Measurements from ENCODE around the gene NEK4.
"Not testable (repeated sequence)": the region's sequence is repeated elsewhere in the genome, so short reads cannot be mapped to it uniquely, and the experiment has no call there.

NEK4 gene

DNA sequence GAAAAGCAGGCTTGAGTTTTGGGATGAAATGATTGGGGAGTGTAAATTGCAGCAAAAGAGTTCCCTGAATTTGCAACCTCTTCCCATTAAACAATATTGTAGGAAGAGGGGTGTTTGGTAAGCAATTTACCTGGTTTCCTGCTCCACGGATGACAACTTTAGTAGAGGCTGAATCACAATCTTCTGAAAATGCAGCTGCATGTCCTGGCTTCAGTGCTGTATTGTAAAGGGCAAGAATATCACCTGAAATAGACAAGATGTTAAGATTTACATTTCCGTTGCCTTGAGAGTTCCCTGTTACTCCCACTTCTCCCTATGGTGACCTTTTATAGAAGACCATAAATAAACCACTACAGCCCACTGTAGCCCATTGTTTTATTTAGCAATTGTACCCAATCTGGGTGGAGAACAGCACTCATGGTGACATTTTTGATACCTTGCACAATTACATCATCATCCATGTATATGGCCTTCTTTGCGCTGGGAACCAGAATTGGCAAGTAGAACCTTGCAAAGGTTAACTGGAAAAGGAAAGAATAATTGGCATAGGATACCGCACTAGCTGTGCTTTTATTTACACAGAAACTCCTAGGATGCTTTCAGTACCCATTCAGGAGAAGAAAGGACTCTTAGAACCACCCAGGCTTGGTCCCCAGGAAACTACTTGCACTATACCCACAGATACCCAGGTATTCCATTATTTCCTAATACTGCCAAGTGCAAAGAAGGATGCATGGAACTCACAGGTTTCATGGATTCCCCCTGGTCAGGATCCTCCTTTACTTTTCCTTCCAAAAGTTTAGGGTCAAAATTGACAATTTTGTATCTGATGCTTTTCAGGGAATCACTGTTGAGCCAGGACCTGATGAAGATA is 74.7 kb downstream of the NEK4 start:
- DNase-seq, result no peak

DNA sequence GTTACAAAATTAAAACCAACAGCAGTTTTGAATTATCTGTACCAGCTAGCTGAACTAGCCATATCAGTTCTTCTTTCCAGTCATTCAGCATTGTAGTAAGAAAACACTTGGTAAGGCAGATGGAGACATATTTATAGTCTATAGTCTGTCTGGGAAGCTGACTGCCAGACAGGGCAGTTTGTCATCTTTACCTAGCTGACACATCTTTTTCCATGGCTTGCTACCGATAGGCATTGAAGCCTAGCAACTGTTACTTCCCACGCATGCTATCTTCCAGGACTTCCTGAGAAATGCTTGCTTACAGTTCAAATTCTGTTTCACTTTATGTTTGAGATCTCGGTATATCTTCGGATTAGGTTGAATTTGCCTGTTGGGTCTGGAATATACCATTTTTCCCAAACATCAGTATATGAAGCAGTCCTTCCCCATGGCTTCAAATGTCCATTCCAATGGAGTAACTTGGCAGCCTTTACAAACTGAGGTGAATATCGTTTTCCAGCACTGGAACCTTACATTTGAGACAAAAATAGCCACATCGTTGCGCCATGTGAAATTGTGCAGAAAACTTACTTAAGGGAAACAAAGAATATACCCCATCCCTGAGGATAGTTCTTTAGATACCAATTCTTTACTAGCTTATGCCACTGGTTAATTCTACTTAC is 76.1 kb downstream of the NEK4 start:
- no peak for DNase-seq

DNA sequence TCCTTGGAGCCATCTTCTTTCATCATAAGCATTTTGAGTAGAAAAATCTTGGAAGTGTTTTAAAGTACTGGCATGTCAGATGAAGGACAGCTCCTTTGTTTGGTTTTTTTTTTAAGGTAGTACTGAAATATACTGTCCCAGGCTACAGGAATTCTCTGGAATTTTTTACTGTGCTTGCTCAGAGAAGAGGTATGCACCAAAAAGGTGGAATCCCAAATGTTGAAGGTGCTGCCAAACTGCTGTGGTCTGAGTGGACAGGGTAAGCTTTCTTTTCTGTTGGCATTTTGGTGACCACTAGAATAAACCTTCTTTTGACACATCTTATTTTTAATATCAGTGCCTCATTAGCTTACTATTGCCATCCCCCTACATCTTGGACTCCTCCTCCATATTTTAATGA is 77.7 kb downstream of the NEK4 start:
- DNase-seq, result no peak

DNA sequence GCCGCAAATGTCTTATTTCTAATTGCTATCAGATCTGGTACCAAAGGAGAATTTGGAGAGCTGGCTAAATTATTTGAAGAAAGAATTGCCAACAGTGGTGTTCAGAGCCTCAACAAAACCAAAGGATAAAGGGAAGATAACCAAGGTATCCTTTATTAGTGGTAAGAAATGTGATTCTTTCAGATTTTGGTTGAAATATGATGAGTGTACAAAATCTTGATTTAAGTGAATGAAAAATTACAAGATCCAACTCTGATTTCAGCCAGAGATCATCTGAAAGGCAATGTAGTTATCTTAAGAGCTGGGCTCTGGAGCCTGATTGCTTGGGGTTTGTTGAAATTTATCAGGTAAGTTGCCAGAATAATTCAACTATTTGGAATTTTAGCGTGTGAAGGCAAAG is 80.2 kb downstream of the NEK4 start:
- DNase-seq, result no peak

DNA sequence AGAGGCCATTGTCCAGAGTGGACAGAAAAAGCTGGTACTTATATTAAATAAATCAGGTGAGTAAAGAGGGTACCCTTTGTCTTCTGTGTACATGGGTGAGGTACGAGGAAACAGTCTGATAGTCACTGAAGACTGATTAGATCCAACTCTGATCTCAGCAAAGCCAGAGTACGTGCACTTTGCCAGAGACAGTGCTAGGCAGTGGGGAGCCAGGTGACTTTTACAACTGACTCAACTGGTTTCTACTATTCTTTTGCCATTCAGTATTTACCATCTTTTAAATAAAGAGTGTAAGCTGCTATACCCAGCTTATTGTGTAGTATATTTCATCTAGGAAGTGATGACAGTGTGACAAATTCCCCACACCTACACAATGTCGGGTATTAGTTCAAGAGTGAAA is 81.6 kb downstream of the NEK4 start:
- DNase-seq, result no peak

DNA sequence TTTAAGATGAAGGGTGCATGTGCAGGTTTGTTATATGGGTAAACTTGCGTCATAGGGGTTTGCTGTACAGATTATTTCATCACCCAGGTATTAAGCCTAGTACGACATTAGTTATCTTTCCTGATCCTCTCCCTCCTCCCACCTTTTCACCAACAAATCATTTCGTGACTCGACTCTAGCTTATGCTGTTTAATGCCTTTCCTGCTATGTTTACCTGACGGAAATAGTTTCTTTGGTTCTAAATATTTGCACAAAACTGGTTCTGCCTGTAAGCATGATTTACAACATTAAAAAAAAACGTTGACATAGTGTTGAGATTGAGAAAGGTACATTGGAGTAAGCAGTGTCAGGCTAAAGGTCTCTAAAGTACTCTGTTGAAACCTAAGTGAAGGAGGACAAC is 82.5 kb downstream of the NEK4 start:
- no peak for DNase-seq

DNA sequence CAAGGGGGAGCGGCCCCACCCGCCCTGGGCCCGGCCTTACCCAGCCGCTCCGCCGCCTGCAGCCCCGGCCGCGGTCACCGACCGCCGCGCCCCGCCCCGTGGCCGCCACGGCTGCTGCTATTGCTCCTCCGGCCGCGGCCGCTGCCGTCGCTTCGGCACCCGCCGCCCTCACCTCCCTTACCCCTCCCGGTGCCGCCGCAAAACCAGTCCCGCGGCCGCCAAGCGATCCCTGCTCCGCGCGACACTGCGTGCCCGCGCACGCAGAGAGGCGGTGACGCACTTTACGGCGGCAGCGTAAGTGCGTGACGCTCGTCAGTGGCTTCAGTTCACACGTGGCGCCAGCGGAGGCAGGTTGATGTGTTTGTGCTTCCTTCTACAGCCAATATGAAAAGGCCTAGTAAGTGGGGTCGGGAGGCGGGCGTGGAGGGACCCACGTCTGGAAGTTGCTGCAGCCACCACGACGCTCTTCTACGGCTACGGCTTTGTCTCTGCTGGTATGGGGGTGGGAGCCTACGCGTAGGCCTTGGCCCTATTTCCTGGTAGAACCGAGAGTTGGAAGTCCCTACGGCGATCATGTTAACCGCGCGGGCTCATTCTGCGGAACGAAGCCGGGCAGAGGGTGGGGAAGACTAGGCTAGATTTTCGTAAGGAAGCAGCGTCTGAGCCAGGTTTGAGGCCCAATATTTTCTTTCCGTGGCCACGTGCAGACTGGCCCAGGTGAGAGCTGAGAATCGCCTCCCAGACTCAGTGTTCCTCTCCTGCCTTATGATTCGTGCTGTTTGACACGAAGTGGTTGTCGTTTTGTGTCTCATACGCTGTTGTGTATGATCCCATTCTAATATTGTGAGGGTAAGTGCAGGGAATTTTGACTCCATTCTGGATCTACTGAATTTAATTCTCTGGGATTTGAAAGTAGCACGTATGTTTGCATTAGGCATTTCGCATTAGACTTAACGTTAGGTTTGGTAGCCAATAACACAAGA is 84.7 kb downstream of the NEK4 start, which contains the start of the genes GNL3 and PBRM1:
Gene GNL3, plus strand, starts transcription at position 324 of the 983 bp plus-strand sequence. Its CDS starts 61 bp downstream, at position 385.
Gene PBRM1, minus strand, starts transcription at position 205 of the 983 bp plus-strand sequence.
- peak; percentile 79 for DNase-seq

DNA sequence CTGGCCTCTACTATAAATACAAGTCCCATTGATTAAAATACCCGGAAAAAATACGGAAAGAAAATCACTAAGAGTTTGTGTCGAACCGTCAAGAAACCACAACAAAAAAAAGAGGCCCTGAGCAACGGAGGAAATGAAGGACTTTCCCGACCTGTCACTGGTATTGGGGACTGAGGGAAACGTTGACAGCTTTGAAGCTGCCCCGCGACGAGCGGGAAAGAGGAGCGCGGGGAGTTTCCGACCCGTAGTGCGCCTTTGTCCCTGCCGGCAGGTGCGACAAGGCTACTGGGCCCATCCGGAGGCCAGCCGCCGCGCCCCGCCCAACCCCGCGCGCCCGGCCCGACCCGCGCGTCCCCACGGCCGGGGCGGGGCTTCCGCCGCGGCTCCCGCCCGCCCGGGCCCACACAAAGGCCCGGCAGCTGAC is 85.4 kb downstream of the NEK4 start:
- peak; percentile 68 for DNase-seq

DNA sequence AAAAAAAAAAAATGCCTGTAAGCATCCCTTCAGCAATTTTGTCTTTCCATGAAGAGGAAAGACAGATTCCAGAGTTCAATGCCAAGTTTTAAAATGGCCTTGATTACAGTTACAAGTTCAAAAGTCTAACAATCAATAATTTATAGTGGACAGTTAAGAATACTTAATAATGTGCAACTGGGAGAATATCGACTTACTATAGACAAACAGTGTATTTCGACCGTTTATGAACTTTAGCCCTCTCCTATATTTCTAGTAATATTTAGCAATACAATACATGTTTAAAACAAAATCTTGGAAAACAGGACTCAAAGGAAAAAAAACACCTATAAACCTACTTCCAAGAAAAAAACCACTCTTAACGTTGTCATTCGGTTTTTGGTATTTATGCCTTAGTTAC is 86.6 kb downstream of the NEK4 start:
- no peak for DNase-seq

DNA sequence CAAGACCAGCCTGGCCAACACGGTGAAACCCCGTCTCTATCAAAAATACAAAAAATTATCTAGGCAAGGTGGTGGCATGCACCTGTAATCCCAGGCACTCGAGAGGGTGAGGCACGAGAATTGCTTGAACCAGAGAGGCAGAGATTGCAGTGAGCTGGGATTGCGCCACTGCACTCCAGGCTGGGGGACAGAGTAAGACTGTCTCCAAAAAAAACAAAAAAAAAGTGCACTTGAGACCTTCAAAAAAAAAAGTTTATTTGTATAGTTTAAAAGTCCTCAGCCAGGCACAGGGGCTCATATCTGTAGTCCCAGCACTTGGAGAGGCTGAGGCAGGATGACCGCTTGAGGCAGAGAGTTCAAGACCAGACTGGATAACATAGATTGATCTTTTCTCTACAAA is 87.1 kb downstream of the NEK4 start:
- no peak for DNase-seq

DNA sequence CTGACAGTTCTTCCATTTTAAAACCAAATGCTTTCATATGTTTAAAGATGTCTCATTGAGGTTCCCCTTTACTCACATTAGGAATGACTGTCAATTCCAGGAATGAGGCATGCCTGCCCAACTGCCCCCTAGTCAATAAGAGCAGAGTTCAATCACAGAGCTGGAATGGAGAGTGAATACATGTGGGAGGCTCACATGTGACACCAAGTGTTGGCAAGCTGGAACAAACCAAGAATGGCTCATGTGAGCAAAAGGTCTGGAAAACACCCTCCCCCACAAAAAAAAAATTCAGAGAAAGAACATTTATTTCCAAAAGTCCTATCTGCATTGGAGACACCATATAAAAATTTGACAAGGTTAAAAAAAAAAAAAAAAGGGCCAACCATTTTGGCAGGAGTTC is 88.7 kb downstream of the NEK4 start:
- DNase-seq, result no peak

DNA sequence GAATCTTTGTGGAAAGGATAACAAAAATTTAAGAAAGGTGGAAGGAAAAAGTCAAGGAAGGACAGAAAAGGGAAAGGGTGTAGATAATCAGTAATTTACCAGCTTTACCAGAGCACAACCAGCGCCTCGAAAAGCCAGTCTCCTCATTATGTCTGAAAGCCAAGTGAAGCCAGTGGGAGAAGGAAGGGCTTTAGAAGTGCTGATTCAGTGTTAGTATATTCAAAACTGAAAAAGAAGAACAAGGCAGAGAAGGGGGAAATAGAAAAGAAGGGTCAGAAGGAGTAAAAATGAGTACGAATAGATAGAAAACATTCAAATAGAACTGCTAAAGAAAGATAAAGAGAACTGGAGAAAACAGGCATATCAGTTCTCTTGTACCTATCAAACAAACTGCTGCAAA is 89.1 kb downstream of the NEK4 start:
- no peak for DNase-seq

DNA sequence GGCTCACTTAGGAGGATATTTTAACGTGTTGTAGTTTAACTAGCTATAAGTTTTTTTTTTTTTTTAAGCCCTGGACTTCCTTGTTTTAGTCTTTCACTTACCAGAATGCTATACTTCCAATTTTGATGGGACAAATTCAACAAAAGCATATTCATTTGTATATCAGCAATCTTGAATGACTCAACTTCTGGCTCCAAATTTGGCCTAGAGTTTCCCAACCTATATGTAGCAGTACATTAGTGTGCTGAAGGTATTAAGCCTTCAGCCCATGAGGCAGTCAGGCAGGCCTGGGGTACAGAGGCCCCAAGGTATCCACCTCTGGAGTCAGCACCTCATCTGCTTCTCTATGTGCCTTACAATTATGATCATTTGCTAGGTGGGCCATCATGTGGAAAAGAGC is 90.9 kb downstream of the NEK4 start:
- no peak for DNase-seq

DNA sequence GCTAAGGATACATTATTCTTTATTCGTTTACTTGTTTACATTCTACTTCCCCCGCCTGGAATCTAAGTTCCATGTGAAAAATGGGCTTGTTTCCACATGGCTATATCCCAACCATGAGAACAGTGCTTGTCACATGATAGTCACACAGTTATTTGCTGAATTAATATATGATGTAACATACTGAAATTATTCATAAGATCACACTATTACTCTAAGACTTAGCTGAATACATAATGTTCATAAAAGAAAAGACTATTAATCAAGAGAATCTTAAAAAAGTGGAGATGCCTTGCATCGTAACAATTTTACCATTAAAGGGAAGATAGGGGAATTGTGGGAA is 91.6 kb downstream of the NEK4 start:
- no peak for DNase-seq

DNA sequence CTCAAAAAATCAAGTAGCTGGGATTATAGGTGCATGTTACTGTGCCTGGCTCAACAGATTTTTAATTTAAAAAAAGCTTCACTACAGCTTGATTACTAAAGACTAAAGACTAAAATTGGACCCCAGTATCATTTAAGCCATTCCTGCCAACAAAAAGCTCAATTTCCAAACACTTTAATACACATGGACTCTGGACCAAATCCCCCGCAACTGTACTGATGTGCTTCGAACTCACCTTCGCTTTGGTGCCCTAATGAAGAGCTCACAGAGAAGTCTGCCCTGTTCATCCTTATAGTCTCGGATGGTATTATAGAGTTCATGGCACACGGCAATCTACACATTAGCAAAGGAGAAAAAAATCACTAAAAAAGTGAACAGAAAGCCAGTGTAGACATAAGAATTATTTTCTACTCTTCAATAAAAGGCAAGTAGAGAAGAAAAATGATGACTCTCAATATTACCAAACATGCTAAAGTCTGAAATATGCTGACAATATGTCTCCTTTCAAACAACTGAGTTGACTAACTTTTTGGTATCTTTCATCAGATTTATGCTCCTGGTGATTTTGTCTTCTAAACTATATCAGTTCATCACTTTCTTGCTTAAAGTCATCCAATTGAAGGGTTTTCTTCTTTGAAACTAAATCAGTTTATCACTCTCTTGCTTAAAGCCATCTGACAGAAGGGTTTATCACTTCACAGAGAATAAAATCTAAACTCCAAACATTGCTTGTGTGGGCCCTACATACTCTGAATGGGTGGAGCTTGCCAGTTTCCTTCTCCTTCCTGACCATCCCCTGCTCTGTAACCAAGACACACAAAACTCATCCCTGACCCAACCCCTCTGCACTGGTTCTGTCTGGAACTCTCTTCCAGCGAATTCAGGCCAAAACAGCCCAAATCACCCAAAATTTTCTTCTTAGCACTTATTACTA is 92.2 kb downstream of the NEK4 start:
- DNase-seq, result no peak

DNA sequence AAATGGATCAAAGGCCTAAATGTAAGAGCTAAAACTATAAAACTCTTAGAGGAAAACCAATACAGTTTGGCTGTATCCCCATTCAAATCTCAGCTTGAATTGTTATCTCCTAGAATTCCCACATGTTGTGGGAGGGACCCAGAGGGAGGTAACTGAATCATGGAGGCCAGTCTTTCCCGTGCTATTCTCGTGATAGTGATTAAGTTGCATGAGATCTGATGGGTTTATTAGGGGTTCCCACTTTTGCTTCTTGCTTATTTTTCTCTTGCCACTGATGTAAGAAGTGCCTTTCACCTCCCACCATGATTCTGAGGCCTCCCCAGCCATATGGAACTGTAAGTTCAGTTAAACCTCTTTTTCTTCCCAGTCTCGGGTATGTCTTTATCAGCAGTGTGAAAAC is 94.5 kb downstream of the NEK4 start:
- DNase-seq, result not testable (repeated sequence)

DNA sequence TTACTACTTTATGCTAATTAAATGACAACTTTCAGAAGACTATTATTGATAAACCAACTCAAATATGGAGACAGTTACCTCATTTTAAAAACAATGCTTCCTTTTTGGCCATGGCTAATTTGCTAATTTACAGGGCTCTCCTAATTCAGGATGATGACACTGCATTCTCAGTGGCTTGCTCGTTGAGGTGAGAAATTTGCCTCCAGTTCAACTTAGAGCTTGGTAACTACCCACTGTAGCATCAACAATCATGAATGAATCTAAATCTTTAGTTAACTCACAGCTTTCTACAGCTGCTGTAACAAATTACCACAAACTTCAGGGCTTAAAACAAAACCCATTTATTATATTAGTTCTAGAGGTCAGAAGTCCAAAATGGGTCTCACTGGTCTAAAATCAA is 99.1 kb downstream of the NEK4 start:
- no peak for DNase-seq

DNA sequence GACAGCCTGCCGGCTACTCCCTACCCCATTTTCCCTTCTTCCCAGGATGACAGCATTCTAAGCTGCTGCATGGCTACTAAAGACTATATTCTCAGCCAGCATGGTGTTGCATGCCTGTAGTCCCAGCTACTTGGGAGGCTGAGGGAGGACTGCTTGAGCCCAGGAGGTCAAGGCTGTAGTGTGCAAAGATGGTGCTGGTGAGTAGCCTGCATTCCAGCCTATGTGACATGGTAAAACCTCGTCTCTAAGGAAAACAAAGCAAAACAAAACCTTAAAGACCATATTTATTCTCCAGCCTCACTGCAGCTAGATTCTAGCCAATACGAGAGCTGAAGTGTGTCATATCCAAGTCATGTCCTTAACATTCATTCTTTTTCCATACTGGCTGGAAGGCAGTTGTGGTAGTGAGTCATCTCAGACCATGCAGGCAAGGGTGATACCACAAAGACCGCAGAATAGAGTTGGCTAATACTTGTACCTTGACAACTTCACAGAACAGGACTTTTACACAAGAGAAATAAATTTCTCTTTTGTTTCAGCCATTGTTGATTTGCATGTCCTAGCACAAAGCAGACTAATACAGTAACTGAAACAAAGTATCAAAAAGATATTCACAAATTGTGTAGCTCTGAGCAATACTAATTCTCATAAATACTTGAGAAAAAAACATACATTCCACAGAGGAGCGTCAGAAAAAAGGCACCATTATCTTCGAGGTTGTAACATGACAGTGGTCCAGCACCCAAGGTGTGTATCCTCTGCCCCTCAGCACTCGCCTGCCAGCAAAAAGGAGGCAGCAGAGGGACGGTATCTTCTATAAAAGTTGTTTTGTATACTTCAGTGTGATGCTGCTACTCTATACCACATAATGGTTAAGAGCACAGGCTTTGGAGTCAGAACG is 99.9 kb downstream of the NEK4 start:
- DNase-seq, result no peak

DNA sequence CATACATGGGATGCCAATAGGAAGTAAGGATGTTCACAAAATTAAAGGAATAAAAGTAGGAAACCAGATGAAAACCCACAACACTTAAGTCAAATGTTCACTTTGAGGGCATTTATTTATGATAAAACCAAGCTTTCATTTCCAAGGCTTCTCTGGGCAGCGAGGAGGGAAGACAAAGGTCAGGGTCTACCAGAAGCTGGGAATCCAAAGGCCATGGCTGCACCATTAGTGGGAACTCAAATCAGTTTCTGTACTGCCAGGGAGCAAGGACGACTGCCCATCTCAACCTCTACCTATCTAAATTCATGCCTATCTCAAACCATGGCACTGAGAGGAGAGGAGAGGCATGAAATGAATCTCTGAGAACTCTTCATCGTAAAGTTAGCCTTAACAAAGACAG is 107.6 kb downstream of the NEK4 start:
- DNase-seq, result no peak

DNA sequence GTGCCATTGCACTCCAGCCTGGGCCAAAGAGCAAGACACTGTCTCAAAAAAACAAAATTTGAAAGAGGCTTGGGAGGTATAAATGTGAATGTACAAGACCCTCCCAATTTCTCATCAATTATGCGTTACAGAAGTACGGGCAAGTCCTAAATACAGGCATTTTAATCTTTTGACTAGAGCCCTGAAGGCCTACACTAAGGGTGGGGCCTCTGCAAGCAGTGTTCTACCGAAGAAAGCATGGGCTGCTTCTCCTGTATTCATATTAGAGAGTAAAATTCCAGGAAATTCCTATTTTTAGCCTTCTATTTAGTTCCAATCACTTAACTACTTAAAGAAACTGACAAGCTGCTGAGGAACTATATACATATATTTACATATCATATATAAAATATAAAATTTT is 110.7 kb downstream of the NEK4 start:
- DNase-seq, result no peak

All from NCI-H2171 treated with DMSO at 0.1 percent for 48 hours (cell line).